ENCODE data around the gene COL4A2. TPM values are rescaled to one million over a fixed set of nuclear protein-coding genes. Genes with fewer than 3 reads are reported as not detected.

The COL4A2 gene
- total and polyA plus RNA-seq, 2 donors (not counting 1 experiment from before 2014, with no cell fraction given) = 0.17 TPM; not detected in 1

- TF ChIP-seq EZH2 (IDR thresholded peaks at IDR 0.05; ENCODE audit: borderline replicate concordance, insufficient read depth, low read depth, low read length, poor library complexity, severe bottlenecking) = no peak
- TF ChIP-seq, protein P1, sequence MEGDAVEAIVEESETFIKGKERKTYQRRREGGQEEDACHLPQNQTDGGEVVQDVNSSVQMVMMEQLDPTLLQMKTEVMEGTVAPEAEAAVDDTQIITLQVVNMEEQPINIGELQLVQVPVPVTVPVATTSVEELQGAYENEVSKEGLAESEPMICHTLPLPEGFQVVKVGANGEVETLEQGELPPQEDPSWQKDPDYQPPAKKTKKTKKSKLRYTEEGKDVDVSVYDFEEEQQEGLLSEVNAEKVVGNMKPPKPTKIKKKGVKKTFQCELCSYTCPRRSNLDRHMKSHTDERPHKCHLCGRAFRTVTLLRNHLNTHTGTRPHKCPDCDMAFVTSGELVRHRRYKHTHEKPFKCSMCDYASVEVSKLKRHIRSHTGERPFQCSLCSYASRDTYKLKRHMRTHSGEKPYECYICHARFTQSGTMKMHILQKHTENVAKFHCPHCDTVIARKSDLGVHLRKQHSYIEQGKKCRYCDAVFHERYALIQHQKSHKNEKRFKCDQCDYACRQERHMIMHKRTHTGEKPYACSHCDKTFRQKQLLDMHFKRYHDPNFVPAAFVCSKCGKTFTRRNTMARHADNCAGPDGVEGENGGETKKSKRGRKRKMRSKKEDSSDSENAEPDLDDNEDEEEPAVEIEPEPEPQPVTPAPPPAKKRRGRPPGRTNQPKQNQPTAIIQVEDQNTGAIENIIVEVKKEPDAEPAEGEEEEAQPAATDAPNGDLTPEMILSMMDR (IDR thresholded peaks at IDR 0.05) = no peak
- Histone ChIP-seq H3K9me3 (ENCODE audit: control extremely low read depth in 1 of 3, control insufficient read depth in 2 of 3, insufficient read depth in 1 of 3, low read length in 2 of 3) (peaks cover 0 to 3% (median 0%) of the 10 kb centered on the region in 3 donors), H2AFZ (ENCODE audit: insufficient read depth, low read depth, low read length, poor library complexity, severe bottlenecking) (no peak overlapping the region), H3K27me3 (replicated peaks in 1 of 4; ENCODE audit: control extremely low read depth in 1 of 4, control insufficient read depth in 3 of 4, insufficient read depth in 4 of 4, low read length in 3 of 4) (no peaks in the 10 kb centered on the region), H3K36me3 (replicated peaks in 1 of 2; ENCODE audit: control extremely low read depth in 1 of 2, control insufficient read depth in 1 of 2, extremely low read depth in 1 of 2, insufficient read depth in 2 of 2, low read length in 1 of 2) (no peaks in the 10 kb centered on the region), H4K20me1 (ENCODE audit: control insufficient read depth, insufficient read depth, low read length, poor library complexity, severe bottlenecking) (no peaks in the 10 kb centered on the region), H3K4me2 (replicated peaks; ENCODE audit: low read depth, low read length, poor library complexity, severe bottlenecking) (no peak overlapping the region), H3K79me2 (ENCODE audit: control insufficient read depth, insufficient read depth, low read length) (no peaks in the 10 kb centered on the region), H3K4me3 (ENCODE audit: control extremely low read depth in 1 of 5, extremely low read depth in 1 of 5, insufficient read depth in 1 of 5, low read depth in 2 of 5, low read length in 4 of 5) (no peak overlapping the region), H3K27ac (ENCODE audit: low read length in 2 of 2) (no peak overlapping the region), H3K4me1 (ENCODE audit: control insufficient read depth in 2 of 2, insufficient read depth in 2 of 2, low read length in 2 of 2) (no peaks in the 10 kb centered on the region), H3K9ac (ENCODE audit: low read length) (no peak overlapping the region)
- no peaks in the 10 kb centered on the region for H3K9me3 Mint-ChIP-seq (ENCODE audit: insufficient read depth)
- H3K4me3 Mint-ChIP-seq = no peak overlapping the region
- ChIA-PET POLR2A (no interaction called here), CTCF (no interaction called here)
- WGBS (ENCODE audit: insufficient coverage) = 89% methylated on average over 11 of the region's 11 CpGs
- intact Hi-C loops (cut with micrococcal nuclease) = no loop called here
- no peak for ATAC-seq (ENCODE audit: low read depth)
- peaks cover 5% of the 10 kb centered on the region for H3K27me3 Mint-ChIP-seq
- no peaks in the 10 kb centered on the region for H3K4me1 Mint-ChIP-seq
- no peak overlapping the region for H3K27ac Mint-ChIP-seq
- DNase-seq = no peak
Observed at GRCh38 chr13:110360598-110360997, 53.5 kb downstream of the COL4A2 start.

DNA sequence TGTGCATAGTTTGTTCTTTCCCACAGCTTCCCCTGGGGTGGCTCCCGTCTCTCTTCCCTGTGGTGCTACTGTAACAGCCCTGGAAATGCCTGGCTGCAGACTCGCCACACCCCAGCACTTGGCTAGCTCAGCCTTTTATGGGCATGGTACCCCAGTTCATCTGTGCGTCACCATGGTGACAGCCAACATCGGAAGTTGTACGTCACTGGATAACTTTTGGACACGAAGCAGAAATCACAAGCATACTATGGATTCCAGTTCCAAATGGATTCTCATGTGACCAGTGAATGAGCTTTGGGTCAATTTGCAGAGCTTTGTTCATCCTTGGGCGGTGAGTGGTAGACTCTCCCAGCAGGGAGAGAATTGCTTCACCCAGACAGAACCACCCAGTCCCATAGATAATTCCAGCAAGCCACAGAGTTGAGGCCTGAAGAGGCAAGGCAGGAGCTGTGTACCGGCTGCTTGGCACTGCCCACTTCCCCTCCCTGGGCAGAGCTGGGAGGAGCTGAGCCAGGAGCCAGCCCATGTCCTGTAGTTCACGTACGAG lies 54.4 kb downstream of the COL4A2 start:
- TF ChIP-seq, protein P1 (IDR thresholded peaks at IDR 0.05) = no peak
- no peak for TF ChIP-seq EZH2 (IDR thresholded peaks at IDR 0.05; ENCODE audit: borderline replicate concordance, insufficient read depth, low read depth, low read length, poor library complexity, severe bottlenecking)
- DNase-seq (no peak), ATAC-seq (ENCODE audit: low read depth) (no peak)
- Histone ChIP-seq H3K36me3 (replicated peaks in 1 of 2; ENCODE audit: control extremely low read depth in 1 of 2, control insufficient read depth in 1 of 2, extremely low read depth in 1 of 2, insufficient read depth in 2 of 2, low read length in 1 of 2) (no peaks in the 10 kb centered on the region), H3K79me2 (ENCODE audit: control insufficient read depth, insufficient read depth, low read length) (no peaks in the 10 kb centered on the region), H3K27me3 (replicated peaks in 1 of 4; ENCODE audit: control extremely low read depth in 1 of 4, control insufficient read depth in 3 of 4, insufficient read depth in 4 of 4, low read length in 3 of 4) (no peaks in the 10 kb centered on the region), H3K9me3 (ENCODE audit: control extremely low read depth in 1 of 3, control insufficient read depth in 2 of 3, insufficient read depth in 1 of 3, low read length in 2 of 3) (peaks cover 0 to under 1% (median 0%) of the 10 kb centered on the region in 3 donors), H3K4me1 (ENCODE audit: control insufficient read depth in 2 of 2, insufficient read depth in 2 of 2, low read length in 2 of 2) (no peaks in the 10 kb centered on the region), H3K4me3 (ENCODE audit: control extremely low read depth in 1 of 5, extremely low read depth in 1 of 5, insufficient read depth in 1 of 5, low read depth in 2 of 5, low read length in 4 of 5) (no peak overlapping the region), H3K4me2 (replicated peaks; ENCODE audit: low read depth, low read length, poor library complexity, severe bottlenecking) (no peak overlapping the region), H3K27ac (ENCODE audit: low read length in 2 of 2) (no peak overlapping the region), H2AFZ (ENCODE audit: insufficient read depth, low read depth, low read length, poor library complexity, severe bottlenecking) (no peak overlapping the region), H4K20me1 (ENCODE audit: control insufficient read depth, insufficient read depth, low read length, poor library complexity, severe bottlenecking) (no peaks in the 10 kb centered on the region), H3K9ac (ENCODE audit: low read length) (no peak overlapping the region)
- peaks cover 5% of the 10 kb centered on the region for H3K27me3 Mint-ChIP-seq
- POLR2A ChIA-PET = no interaction called here
- CTCF ChIA-PET = no interaction called here
- no peaks in the 10 kb centered on the region for H3K9me3 Mint-ChIP-seq (ENCODE audit: insufficient read depth)
- intact Hi-C loops (cut with micrococcal nuclease) = no loop called here
- no peak overlapping the region for H3K27ac Mint-ChIP-seq
- H3K4me3 Mint-ChIP-seq = no peak overlapping the region
- no peaks in the 10 kb centered on the region for H3K4me1 Mint-ChIP-seq
- WGBS (ENCODE audit: insufficient coverage) = 65% methylated on average over 10 of the region's 10 CpGs

Data from B cell (primary cell).